IPS DF 4.7 (cell line): ENCODE data around the gene MAMLD1.

Experiments
- DNase-seq: peaks from one replicate; pipeline ENCODE4 v3.0.0-alpha.2; 2013; ENCODE audit warnings: low spot score; ENCODE audit errors: extremely low read depth

Gene MAMLD1

GRCh38 chrX:150525061-150525919 lies 162.2 kb downstream of the MAMLD1 start:
- DNase-seq: no peak

- no peak for DNase-seq
Measured at GRCh38 chrX:150526692-150527091, 163.6 kb downstream of the MAMLD1 start.

DNA sequence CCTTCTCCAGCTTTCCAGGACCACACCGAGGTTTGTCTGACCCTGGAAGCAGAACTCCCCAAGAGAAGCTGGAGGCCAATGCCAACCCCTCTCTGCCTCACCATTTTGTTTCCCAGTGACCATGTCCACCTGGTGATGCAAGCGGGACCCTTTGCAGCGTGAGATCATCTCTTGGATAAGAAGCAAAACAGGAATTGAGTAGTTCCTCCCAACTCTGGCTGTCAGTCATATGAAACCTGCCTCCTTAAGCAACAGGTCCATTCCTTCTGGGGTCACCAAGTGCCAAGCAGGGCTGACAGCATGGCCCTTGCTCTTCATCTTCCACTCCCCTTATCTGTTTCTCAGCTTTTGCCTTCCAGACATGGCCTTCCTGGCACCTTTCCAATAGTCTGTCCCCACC lies 164.0 kb downstream of the MAMLD1 start:
- no peak for DNase-seq

- DNase-seq: no peak
Measured at GRCh38 chrX:150529587-150529986, 166.5 kb downstream of the MAMLD1 start.

DNA sequence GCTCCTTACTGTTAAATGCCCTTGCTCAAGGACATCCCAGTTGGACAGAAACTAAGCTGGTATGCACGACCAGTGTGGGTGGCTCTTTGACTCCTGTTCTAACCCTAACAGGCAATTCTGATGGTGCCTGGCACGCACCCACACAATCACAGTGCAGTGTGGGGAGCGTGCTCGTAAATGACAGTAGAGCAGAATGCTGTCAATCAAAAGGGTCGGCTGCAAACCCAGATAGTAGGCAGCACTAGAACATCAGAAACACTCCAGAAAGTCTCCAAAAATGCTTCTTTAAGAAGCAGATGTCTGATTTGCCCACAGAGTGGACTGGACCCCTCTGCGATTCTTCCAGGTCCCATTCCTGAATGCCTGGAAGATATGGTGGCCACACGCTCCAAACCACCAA lies 167.7 kb downstream of the MAMLD1 start:
- no peak for DNase-seq

DNA sequence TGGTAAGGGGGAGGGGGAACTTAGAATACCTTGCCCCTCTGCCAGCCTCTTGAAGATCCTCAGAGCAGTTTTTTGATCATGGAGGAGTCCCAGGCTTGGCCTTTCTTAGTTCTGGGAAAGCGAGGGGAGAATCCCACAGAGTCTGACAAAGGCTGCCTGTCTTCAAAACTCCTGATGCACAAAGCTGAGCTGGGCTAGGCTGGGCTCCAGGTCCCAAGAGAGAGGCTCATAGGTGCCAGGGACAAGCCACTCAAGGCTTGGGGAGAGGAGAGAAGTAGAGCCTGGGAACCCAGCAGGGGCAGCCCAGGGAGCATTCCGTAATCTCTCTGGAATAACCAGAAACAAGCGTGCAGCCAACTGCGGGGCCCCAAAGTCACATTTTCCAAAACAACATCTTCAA lies 168.3 kb downstream of the MAMLD1 start:
- no peak for DNase-seq

GRCh38 chrX:150533863-150534262 lies 170.7 kb downstream of the MAMLD1 start:
- DNase-seq: no peak

- DNase-seq: no peak
Measured at GRCh38 chrX:150536455-150537116, 173.5 kb downstream of the MAMLD1 start.

- no peak for DNase-seq
Measured at GRCh38 chrX:150537851-150538250, 174.7 kb downstream of the MAMLD1 start.

GRCh38 chrX:150540965-150541364 lies 177.8 kb downstream of the MAMLD1 start:
- no peak for DNase-seq

DNA sequence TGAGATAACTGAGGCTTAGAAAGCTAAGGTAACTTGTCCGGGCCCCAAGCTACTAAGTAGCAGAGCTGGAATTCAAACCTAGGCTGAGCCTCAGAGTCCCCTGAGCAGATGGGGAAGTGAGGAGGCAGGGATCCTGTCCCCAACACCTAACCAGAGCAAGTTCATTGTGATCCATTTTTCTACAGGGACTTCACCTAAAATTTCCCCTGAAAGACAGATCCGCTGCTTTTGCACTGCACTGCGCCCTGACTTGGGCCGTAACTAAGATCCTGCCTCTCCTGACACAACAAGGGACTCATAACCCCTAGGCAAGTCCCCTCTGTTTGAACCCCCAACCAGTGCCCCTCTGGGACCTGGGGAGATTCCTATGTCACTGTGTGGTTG lies 179.7 kb downstream of the MAMLD1 start:
- no peak for DNase-seq

DNA sequence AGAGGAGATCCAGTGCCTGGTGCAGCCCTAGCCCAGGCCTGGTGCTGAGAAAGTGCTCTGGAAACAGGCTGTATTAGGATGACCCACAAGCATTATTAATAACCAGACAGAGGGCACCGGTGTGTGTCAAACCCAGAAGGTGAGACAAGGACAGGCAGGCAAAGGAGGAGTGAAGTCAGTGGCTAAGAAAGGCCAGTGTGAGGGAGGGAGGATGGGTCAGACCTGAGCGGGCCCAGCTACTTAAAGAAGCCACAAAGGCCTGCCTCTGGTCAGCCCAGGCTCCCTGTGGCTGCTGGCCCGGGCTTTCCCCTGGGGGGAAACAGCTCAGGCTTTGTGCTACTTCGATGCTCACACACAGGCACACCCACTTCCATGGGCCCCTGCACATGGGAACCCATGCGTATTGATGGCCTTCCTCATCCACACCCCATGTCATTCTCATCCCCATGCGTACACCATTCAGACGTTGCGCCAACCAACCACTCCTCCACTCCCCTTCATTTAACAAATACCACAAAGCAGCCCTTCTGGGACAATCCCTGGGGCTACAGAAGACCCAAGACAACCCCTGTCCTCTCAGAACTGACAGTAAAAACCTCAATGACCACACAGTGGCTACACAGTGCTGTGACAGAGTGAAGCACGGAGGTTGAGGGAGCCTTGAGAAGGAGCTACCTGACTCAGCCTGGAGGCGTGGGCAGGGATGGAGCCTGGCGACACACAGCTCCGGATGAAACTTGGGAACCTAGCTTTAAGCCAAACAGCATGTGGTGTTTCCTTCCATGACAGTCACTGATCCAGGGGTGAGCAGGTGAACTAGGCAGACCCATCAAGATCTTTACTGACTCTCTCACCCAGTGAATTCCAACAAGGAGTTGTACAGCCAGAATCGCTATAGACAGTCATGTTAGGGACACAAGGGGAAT lies 180.4 kb downstream of the MAMLD1 start:
- DNase-seq: no peak

GRCh38 chrX:150544222-150544787 lies 181.2 kb downstream of the MAMLD1 start:
- DNase-seq: no peak

DNA sequence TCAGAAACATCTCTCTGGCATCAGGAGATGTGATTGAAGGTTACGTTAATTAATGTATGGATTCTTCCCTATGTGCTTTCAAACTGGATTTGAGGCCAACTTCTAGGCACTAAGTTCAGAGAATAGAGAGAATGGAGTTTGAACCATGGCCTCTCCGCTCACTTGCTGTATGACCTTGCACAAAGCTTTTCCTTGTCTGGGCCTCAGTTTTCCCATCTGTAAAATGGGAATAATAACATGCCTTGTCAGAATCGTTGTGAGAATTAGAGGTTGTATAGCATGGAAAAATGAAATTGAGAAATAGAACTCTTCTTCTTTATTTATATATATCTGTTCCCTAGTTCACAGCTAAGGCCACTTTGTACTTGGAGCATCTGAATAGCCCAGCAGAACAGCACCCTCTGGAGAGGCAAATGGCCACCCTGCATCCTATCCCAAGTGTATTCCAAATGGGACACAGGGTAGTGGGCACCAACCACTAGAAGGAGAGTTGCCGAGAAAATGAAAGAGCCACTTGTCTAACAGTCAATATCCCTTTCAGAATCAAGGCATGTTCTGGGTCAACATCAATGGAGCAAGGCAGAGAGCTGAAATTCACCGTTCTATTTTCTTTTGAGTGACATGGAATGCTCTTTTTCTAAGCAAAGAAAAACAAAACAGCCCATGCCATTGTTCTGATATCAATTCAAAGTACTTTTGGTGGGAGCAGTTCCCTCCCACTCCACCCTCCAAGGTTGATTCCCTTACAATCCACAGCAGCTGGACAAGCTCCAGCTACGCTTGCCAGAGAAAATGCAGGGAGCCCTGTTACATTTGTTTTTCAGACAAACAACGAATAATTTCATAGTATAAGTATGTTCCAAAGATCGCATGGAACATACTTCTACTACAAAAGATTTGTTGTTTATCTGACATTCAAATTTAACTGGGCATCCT lies 182.0 kb downstream of the MAMLD1 start:
- no peak for DNase-seq

- DNase-seq: no peak
Measured at GRCh38 chrX:150546711-150547153, 183.6 kb downstream of the MAMLD1 start.

DNA sequence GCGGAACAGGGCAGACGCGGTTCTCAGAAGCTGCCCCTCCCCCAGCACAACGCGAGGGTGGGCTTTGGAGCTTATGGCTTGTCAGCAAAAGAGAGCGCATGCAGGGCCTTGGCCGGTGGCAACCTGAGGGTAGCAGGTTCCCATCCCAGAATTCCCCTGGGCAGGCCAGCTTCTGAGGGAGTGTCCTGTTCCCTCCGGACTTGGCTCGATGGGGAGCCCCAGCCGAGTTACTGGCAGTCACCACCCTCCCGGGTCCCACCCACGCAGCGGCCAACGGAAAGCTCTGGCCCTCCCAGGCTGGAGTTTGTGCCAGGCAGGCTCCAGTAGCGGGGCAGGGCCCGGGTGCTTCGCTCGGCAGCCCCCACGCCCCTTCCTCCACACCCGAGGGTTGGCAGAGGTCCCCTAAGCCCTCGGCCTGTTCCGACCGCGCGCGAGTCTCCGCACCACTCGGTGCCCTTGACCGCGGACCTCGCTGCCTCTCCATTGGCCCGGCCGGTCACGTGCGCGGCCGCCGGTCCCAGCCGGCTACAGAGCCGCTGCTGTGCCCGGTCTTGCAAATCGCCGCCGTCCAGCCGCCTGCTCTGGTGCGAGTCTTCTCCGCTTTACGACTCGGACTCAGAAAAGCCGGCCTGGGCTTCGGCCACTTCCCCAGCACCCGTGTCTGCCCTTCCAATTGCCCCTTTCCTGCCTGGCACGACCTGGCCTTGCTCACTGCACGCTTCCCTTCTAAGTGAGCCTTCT lies 184.4 kb downstream of the MAMLD1 start:
- DNase-seq: no peak

DNA sequence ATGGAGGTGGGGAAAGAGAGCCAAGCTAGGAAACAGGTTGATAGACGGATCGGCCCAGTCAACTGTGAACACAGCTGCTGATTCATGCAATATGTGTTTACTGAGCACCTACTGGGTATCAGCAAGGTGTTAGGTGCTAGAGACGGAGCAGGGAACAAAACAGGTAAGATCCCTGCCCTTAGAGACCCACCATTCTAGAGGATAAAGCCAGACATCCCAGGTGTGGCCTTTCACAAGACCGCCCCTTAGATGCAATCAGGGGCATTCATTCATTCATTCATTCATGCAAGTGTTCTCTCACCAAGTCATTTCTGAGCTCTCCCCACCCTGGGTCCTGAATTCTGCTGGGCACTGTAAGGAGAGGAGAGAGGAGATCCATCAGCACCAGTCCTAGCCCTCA lies 185.1 kb downstream of the MAMLD1 start:
- DNase-seq: no peak

DNA sequence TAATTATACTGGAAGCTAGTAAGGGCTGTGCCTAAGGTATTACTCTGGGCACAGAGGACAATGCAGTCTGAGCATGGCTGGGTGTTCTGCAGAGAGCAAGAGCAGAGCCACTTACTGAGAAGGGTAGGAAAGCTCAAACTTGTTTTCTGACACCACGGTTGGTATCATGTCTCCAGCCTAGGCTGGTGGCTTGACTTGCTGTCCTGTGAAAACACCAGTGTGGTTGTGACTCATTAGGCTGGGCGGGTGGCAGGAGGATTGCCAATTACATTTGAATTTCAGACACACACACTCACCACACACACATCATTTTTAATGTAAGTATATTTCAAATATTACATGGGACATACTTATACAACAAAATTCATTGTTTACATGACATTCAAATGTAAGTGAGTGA lies 185.6 kb downstream of the MAMLD1 start:
- DNase-seq: no peak

DNA sequence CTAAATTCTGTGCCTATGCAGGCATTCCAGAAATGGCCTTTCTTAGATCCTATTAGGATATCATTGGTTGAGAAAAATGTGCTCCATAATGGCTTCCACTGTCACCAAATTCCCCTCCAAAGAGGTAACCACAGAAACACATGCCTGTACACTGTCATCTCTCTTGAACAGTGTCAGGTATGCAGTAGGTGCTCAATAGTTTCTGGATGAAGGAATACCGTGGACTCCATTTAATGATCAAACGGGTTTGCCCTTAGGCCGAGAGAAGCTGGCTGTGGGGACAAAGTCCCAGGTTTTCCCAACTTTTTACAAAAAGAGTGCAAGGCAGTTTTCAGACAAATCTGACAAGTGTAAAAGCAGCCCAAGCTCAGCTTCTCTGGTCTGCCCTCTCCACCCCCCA lies 188.8 kb downstream of the MAMLD1 start:
- DNase-seq: no peak

DNA sequence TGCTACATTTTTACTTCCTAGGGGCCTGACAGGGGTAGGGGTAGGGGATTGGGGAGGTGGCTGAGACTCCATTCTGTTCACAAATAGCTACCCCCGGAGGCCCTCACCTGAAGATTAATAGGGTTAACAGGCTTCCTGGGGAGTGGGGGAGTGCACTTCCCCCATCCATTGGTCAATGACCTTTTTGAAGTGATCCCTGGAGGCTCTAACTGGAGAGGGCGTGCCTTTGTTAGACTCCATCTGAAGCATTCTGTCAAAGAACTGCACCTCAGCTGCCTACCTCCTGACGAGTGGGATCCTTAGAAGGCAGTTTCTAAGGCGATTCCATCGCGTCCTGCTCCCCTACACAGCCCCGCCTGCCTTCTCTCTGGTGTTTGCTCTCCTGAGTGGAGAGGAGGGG lies 195.3 kb downstream of the MAMLD1 start:
- DNase-seq: no peak
